C4-2B (cell line): ENCODE results near the gene CASP3.

Source experiments
- CTCF ChIP-seq: fragments of 450-650 bp; conservative IDR thresholded peaks from 2 replicates; pipeline ENCODE4 v1.5.1; 2017; ENCODE audit warnings: mild to moderate bottlenecking
- ZFX ChIP-seq: fragments of 450-650 bp; IDR thresholded peaks from 2 replicates; pipeline ENCODE4 v1.6.1; 2017

GRCh38 chr4:184628103-184628502 is 21.1 kb downstream of the CASP3 start:
- TF ChIP-seq CTCF, result no peak
- TF ChIP-seq ZFX, result no peak
